A549 (cell line): ENCODE data around the gene PRR35. TPM values are rescaled to one million over a fixed set of nuclear protein-coding genes. Genes with fewer than 3 reads are reported as not detected.

Source experiments
- ATAC-seq, 2 experiments: fragments of 200-7000 bp in 1 of 2; fragments of >200 bp in 1 of 2; cut with Nextera tagmentation in 1 of 2; cut with Tn5 transposase in 1 of 2; 3 replicates each; pipeline versions ENCODE4 v1.8.0 to v1.9.1; 2018 to 2020; ENCODE audit warnings: mild to moderate bottlenecking in 1 of 2, moderate library complexity in 1 of 2
- CTCF ChIA-PET: fragments of 300-600 bp; sonication (Branson Sonifier 250); formaldehyde crosslinking; extraction: SDS; loops from one replicate; lab custom pipeline; 2021; ENCODE audit warnings: antibody characterized with exemption, inconsistent platforms; lab: Yijun Ruan, JAX
- POLR2A ChIA-PET: fragments of 350-600 bp; formaldehyde crosslinking; extraction: SDS; loops from one replicate; lab custom pipeline; 2021; ENCODE audit warnings: antibody characterized with exemption, inconsistent platforms; lab: Yijun Ruan, JAX
- DNase-seq, 2 experiments: peaks; one replicate each; pipeline versions ENCODE4 v3.0.0 to v3.0.0-alpha.2; 2011 to 2016; ENCODE audit warnings: low read depth in 1 of 2, low spot score in 1 of 2
- FAIRE-seq: peaks from 2 replicates; lab custom pipeline; 2011; peaks lifted over from hg19 to GRCh38; lab: Jason Lieb, UNC
- H3K27ac ChIP-seq, 2 experiments: fragments of >200 bp; sonication (Bioruptor Twin); formaldehyde crosslinking; 3 replicates each; pipeline ENCODE4 v1.5.1; 2016 to 2017
- H3K4me1 ChIP-seq: fragments of >200 bp; sonication (Bioruptor Twin); formaldehyde crosslinking; 3 replicates; pipeline ENCODE4 v1.6.1; 2016
- H3K4me2 ChIP-seq: fragments of >200 bp; sonication (Bioruptor Twin); formaldehyde crosslinking; 3 replicates; pipeline ENCODE4 v1.6.1; 2016
- H3K4me3 ChIP-seq: fragments of >200 bp; sonication (Bioruptor Twin); formaldehyde crosslinking; 3 replicates; pipeline ENCODE4 v1.5.1; 2016
- H3K9me3 ChIP-seq: fragments of >200 bp; sonication (Bioruptor Twin); formaldehyde crosslinking; 3 replicates; pipeline ENCODE4 v1.6.1; 2016
- BCL3 ChIP-seq: fragments of >200 bp; sonication (Bioruptor Twin); formaldehyde crosslinking; IDR thresholded peaks from 3 replicates; pipeline ENCODE4 v1.6.1; 2016
- BHLHE40 ChIP-seq: IDR thresholded peaks from 2 replicates; pipeline ENCODE4 v1.6.1; 2012; ENCODE audit warnings: low read depth, low read length, inconsistent platforms
- CBX8 ChIP-seq: fragments of 200-600 bp; sonication (generic); IDR thresholded peaks from 2 replicates; pipeline ENCODE4 v1.6.1; 2016
- CEBPB ChIP-seq, 2 experiments: fragments of >200 bp in 1 of 2; sonication (Bioruptor Twin) in 1 of 2; formaldehyde crosslinking in 1 of 2; IDR thresholded peaks; 2 replicates each; pipeline ENCODE4 v1.6.1; 2012 to 2016
- CTCF ChIP-seq: fragments of >200 bp; sonication (Bioruptor Twin); formaldehyde crosslinking; IDR thresholded peaks from 3 replicates; pipeline ENCODE4 v1.5.1; 2016
- E2F6 ChIP-seq: IDR thresholded peaks from 2 replicates; pipeline ENCODE4 v1.6.1; 2012; ENCODE audit warnings: low read depth, borderline replicate concordance
- EHMT2 ChIP-seq: fragments of 200-600 bp; sonication (generic); IDR thresholded peaks from 2 replicates; pipeline ENCODE4 v1.6.1; 2016; ENCODE audit warnings: antibody characterized with exemption, low read depth, mild to moderate bottlenecking, moderate library complexity
- FOSB ChIP-seq: fragments of 250-450 bp; sonication (Bioruptor Pico); IDR thresholded peaks from 2 replicates; pipeline ENCODE4 v1.5.0; 2020; ENCODE audit warnings: mild to moderate bottlenecking, moderate library complexity
- FOSL2 ChIP-seq, 2 experiments: fragments of 450-650 bp in 1 of 2; fragments of >200 bp in 1 of 2; sonication (Bioruptor Twin) in 1 of 2; formaldehyde crosslinking; IDR thresholded peaks; 2 replicates each; pipeline versions ENCODE4 v1.5.0 to v1.6.1; 2016 to 2020; ENCODE audit warnings: mild to moderate bottlenecking in 1 of 2, moderate library complexity in 1 of 2
- HDAC2 ChIP-seq: fragments of 200-600 bp; sonication (generic); IDR thresholded peaks from 2 replicates; pipeline ENCODE4 v1.6.1; 2016
- HEYL ChIP-seq: fragments of 250-450 bp; sonication (Bioruptor Pico); IDR thresholded peaks from 2 replicates; pipeline ENCODE4 v1.8.0; 2021; ENCODE audit warnings: mild to moderate bottlenecking, moderate library complexity
- HMGXB4 ChIP-seq: fragments of 250-450 bp; sonication (Bioruptor Pico); IDR thresholded peaks from 2 replicates; pipeline ENCODE4 v1.5.0; 2021; ENCODE audit warnings: mild to moderate bottlenecking, moderate library complexity, borderline replicate concordance
- HOXB13 ChIP-seq: fragments of 250-450 bp; sonication (Bioruptor Pico); IDR thresholded peaks from 2 replicates; pipeline ENCODE4 v1.5.0; 2020; ENCODE audit warnings: low read depth, mild to moderate bottlenecking, moderate library complexity
- KDM1A ChIP-seq: fragments of 200-600 bp; sonication (generic); IDR thresholded peaks from 2 replicates; pipeline ENCODE4 v1.6.1; 2016; ENCODE audit warnings: low read depth, mild to moderate bottlenecking
- MAZ ChIP-seq: fragments of 150-350 bp; IDR thresholded peaks from 2 replicates; pipeline ENCODE4 v1.6.1; 2014; ENCODE audit warnings: antibody characterized with exemption, low read depth, low read length, borderline replicate concordance
- NFE2L2 ChIP-seq: fragments of 150-350 bp; conservative IDR thresholded peaks from 2 replicates; pipeline ENCODE4 v1.6.1; 2014; ENCODE audit warnings: low read length
- NPAS2 ChIP-seq: fragments of 250-450 bp; sonication (Bioruptor Pico); IDR thresholded peaks from 2 replicates; pipeline ENCODE4 v1.8.0; 2022; ENCODE audit warnings: mild to moderate bottlenecking, moderate library complexity, borderline replicate concordance
- NR3C1 ChIP-seq: fragments of >200 bp; sonication (Bioruptor Twin); formaldehyde crosslinking; IDR thresholded peaks from 3 replicates; pipeline ENCODE4 v1.6.1; 2017
- POLR2AphosphoS2 ChIP-seq: conservative IDR thresholded peaks from 2 replicates; pipeline ENCODE4 v1.6.1; 2012; ENCODE audit warnings: low read length, improper control_type of control experiment, inconsistent platforms
- RAD21 ChIP-seq, 2 experiments: fragments of >200 bp in 1 of 2; sonication (Bioruptor Twin) in 1 of 2; formaldehyde crosslinking in 1 of 2; IDR thresholded peaks in 1 of 2; conservative IDR thresholded peaks in 1 of 2; 2 replicates in 1 of 2; 3 replicates in 1 of 2; pipeline ENCODE4 v1.6.1; 2012 to 2018; ENCODE audit warnings: inconsistent platforms in 1 of 2
- RFX5 ChIP-seq: fragments of 450-650 bp; IDR thresholded peaks from 2 replicates; pipeline ENCODE4 v1.7.1; 2014; ENCODE audit warnings: antibody characterized with exemption, mild to moderate bottlenecking, moderate library complexity
- RNF2 ChIP-seq: fragments of 200-600 bp; sonication (generic); IDR thresholded peaks from 2 replicates; pipeline ENCODE4 v1.6.1; 2016; ENCODE audit warnings: low read depth, mild to moderate bottlenecking, antibody characterized with exemption, moderate library complexity, borderline replicate concordance
- SMC3 ChIP-seq: fragments of >200 bp; sonication (Bioruptor Twin); formaldehyde crosslinking; IDR thresholded peaks from 3 replicates; pipeline ENCODE4 v1.6.1; 2018; ENCODE audit warnings: inconsistent platforms
- SREBF2 ChIP-seq: fragments of 450-650 bp; IDR thresholded peaks from 2 replicates; pipeline ENCODE4 v1.6.1; 2014; ENCODE audit warnings: mild to moderate bottlenecking, moderate library complexity
- USF2 ChIP-seq: fragments of 450-650 bp; IDR thresholded peaks from 2 replicates; pipeline ENCODE4 v1.6.1; 2014; ENCODE audit warnings: antibody characterized with exemption
- ZSCAN20 ChIP-seq: fragments of 250-450 bp; sonication (Bioruptor Pico); IDR thresholded peaks from 2 replicates; pipeline ENCODE4 v1.8.0; 2022; ENCODE audit warnings: mild to moderate bottlenecking, moderate library complexity
- WGBS: methylation state at CpG from one replicate; pipeline ENCODE4 v1.1.6; 2017; ENCODE audit errors: missing lambda C conversion rate; 5-methylcytosine and 5-hydroxymethylcytosine counted together
- polyA plus RNA-seq, 4 experiments: library from polyadenylated mRNA; depleted of rRNA in 3 of 4; stranded (reverse); fragments of >200 nt; fragmentation: RNase III in 1 of 4; extraction: RNeasy Plus Mini Kit Qiagen cat#74134 plus additional on column Dnase treatment in 1 of 4; gene quantifications; 2 replicates in 3 of 4; 3 replicates in 1 of 4; pipeline ENCODE4 v1.2.3, GENCODE V29; 2011 to 2017

PRR35 gene
- polyA plus RNA-seq, 2 of the 4 experiments (the other 2 are of a cell fraction): 0.04 TPM

- H3K4me3 ChIP-seq: no peak overlapping the region
- WGBS: 91% methylated on average over 20 of the region's 28 CpGs
- H3K27ac ChIP-seq: no peak overlapping the region
- POLR2A ChIA-PET: interaction anchor here (0.6 kb wide), 1 partner anchor 224 kb away, joined by 5 read pairs; no protein-coding TSS in a partner anchor
- H3K4me1 ChIP-seq: no peaks in the 10 kb centered on the region
- ATAC-seq (peak; percentile 54 to 85; a peak in 3 of 6 replicates), FAIRE-seq (no peak), DNase-seq (no peak)
- H3K4me2 ChIP-seq: no peak overlapping the region
- H3K9me3 ChIP-seq: peaks cover 2% of the 10 kb centered on the region; the same call in 1 of the 3 replicates
- CTCF ChIA-PET: interaction anchor here (0.7 to 1.2 kb wide), 3 partner anchors 10 to 11 kb away, joined by 3 read pairs; no protein-coding TSS in a partner anchor
- TF ChIP-seq SREBF2: no peak
- TF ChIP-seq NR3C1: no peak
- no peak for TF ChIP-seq FOSB (CRISPR knock-in tag)
- TF ChIP-seq RAD21 (conservative IDR thresholded peaks at IDR 0.05 in 1 of 2, IDR thresholded peaks at IDR 0.05 in 1 of 2): peak in 1 of 2 experiments; percentile 39; a peak in 1 of 5 replicates
- TF ChIP-seq CTCF: peak; percentile 26; the same call in 2 of the 3 replicates
- TF ChIP-seq FOSL2 (IDR thresholded peaks at IDR 0.05): no peak
- TF ChIP-seq FOSL2 (CRISPR knock-in tag; IDR thresholded peaks at IDR 0.05): no peak
- TF ChIP-seq KDM1A: no peak
- no peak for TF ChIP-seq ZSCAN20 (CRISPR knock-in tag)
Measured at GRCh38 chr16:610513-611381, 50.6 kb downstream of the PRR35 start.

- Histone ChIP-seq H3K4me1 (no peaks in the 10 kb centered on the region), H3K4me2 (no peak overlapping the region), H3K9me3 (no peaks in the 10 kb centered on the region)
- POLR2A ChIA-PET: no interaction called here
- no peak for ATAC-seq
- TF ChIP-seq HOXB13 (CRISPR knock-in tag) (no peak), CBX8 (no peak), HEYL (no peak), ZSCAN20 (CRISPR knock-in tag) (no peak), SMC3 (no peak), HMGXB4 (CRISPR knock-in tag) (no peak), POLR2AphosphoS2 (no peak), CEBPB (IDR thresholded peaks at IDR 0.05) (no peak), RFX5 (no peak), HDAC2 (no peak), E2F6 (no peak), NPAS2 (CRISPR knock-in tag) (no peak), MAZ (no peak), BHLHE40 (no peak), BCL3 (no peak), EHMT2 (no peak), RNF2 (no peak), USF2 (no peak), NFE2L2 (no peak)
- TF ChIP-seq, all 56 proteins: peak for 0
- CTCF ChIA-PET: no interaction called here
- 93% methylated on average over 13 of the region's 13 CpGs for WGBS
- FAIRE-seq (no peak), DNase-seq (no peak)
- no peak overlapping the region for H3K27ac ChIP-seq
- H3K4me3 ChIP-seq: no peak overlapping the region
Measured at GRCh38 chr16:615122-615521, 54.9 kb downstream of the PRR35 start.
